Renal cortical epithelial cell (primary cell): ENCODE data around the gene NDST1. TPM values are rescaled to one million over a fixed set of nuclear protein-coding genes. Genes with fewer than 3 reads are reported as not detected.
"Not testable (repeated sequence)": the region's sequence is repeated elsewhere in the genome, so short reads cannot be mapped to it uniquely, and the experiment has no call there.

Source experiments
- DNase-seq: peaks from one replicate; pipeline ENCODE4 v3.0.0-alpha.2; 2011; ENCODE audit warnings: low read depth
- total RNA-seq: library from RNA; depleted of rRNA; stranded (reverse); fragments of >200 nt; gene quantifications from 2 replicates; pipeline ENCODE4 v1.2.3, GENCODE V29; 2014

Gene NDST1
- total RNA-seq, 1 donor from 2014 or later: 225 TPM

- DNase-seq: no peak
Observed at GRCh38 chr5:150508277-150508640, 328 bp downstream of the NDST1 start.

- DNase-seq: no peak
Observed at GRCh38 chr5:150508828-150509227, 897 bp downstream of the NDST1 start.

- no peak for DNase-seq
Observed at GRCh38 chr5:150509992-150510391, 2.1 kb downstream of the NDST1 start.

- DNase-seq: peak; percentile 68
Observed at GRCh38 chr5:150510460-150511263, 2.7 kb downstream of the NDST1 start.

- no peak for DNase-seq
Observed at GRCh38 chr5:150511578-150512367, 3.8 kb downstream of the NDST1 start.

- DNase-seq: no peak
Observed at GRCh38 chr5:150512368-150512747, 4.4 kb downstream of the NDST1 start.

GRCh38 chr5:150513375-150514309 is 5.7 kb downstream of the NDST1 start:
- DNase-seq: no peak

- peak; percentile 70 for DNase-seq
Observed at GRCh38 chr5:150514708-150515211, 6.8 kb downstream of the NDST1 start.

- no peak for DNase-seq
Observed at GRCh38 chr5:150515446-150515845, 7.5 kb downstream of the NDST1 start.

GRCh38 chr5:150516011-150516410 is 8.1 kb downstream of the NDST1 start:
- DNase-seq: no peak

GRCh38 chr5:150517272-150518152 is 9.6 kb downstream of the NDST1 start:
- DNase-seq: no peak

- not testable (repeated sequence) for DNase-seq
Observed at GRCh38 chr5:150518712-150519559, 11.0 kb downstream of the NDST1 start.

GRCh38 chr5:150519560-150519945 is 11.6 kb downstream of the NDST1 start:
- no peak for DNase-seq

GRCh38 chr5:150519978-150520377 is 12.0 kb downstream of the NDST1 start:
- DNase-seq: no peak

GRCh38 chr5:150520747-150521521 is 13.0 kb downstream of the NDST1 start:
- no peak for DNase-seq

GRCh38 chr5:150521522-150521817 is 13.5 kb downstream of the NDST1 start:
- no peak for DNase-seq

- DNase-seq: no peak
Observed at GRCh38 chr5:150521939-150522503, 14.1 kb downstream of the NDST1 start.

GRCh38 chr5:150522504-150523414 is 14.8 kb downstream of the NDST1 start:
- DNase-seq: no peak
